K562 (cell line): Measurements from ENCODE around the gene POP5. TPM values are rescaled to one million over a fixed set of nuclear protein-coding genes. Genes with fewer than 3 reads are reported as not detected.

Experiments used
- ATF3 ChIP-seq, 2 experiments: fragments of 450-650 bp in 1 of 2; sonication (generic) in 1 of 2; formaldehyde crosslinking in 1 of 2; IDR thresholded peaks in 1 of 2; conservative IDR thresholded peaks in 1 of 2; 2 replicates each; pipeline versions ENCODE4 v1.6.1 to v1.8.1; 2016 to 2023; ENCODE audit warnings: mild to moderate bottlenecking in 2 of 2, moderate library complexity in 2 of 2, inconsistent platforms in 1 of 2, missing genetic modification reagents in 1 of 2
- CCAR2 ChIP-seq: fragments of 200-400 bp; formaldehyde crosslinking; IDR thresholded peaks from 2 replicates; pipeline ENCODE4 v1.6.1; 2017; ENCODE audit warnings: mild to moderate bottlenecking, low read depth, low read length
- CCNT2 ChIP-seq: IDR thresholded peaks from 2 replicates; pipeline ENCODE4 v1.6.1; 2011; ENCODE audit warnings: borderline replicate concordance, low read depth, mild to moderate bottlenecking, moderate library complexity, mixed read lengths, low read length; ENCODE audit not compliant: insufficient read length; ENCODE audit errors: extremely low read depth
- CTCFL ChIP-seq: IDR thresholded peaks from 2 replicates; pipeline ENCODE4 v1.6.1; 2011; ENCODE audit warnings: borderline replicate concordance, low read depth, mild to moderate bottlenecking, moderate library complexity, low read length; ENCODE audit not compliant: insufficient read depth, poor library complexity, severe bottlenecking
- HDAC1 ChIP-seq, 2 experiments: fragments of 450-650 bp; IDR thresholded peaks; 2 replicates each; pipeline ENCODE4 v1.6.1; 2016 to 2017; ENCODE audit warnings: inconsistent platforms in 1 of 2, mild to moderate bottlenecking in 1 of 2, moderate library complexity in 1 of 2
- HDAC8 ChIP-seq: fragments of 450-650 bp; IDR thresholded peaks from 2 replicates; pipeline ENCODE4 v1.6.1; 2016; ENCODE audit warnings: mild to moderate bottlenecking, missing genetic modification characterization, moderate library complexity, missing compliant biosample characterization
- HOMEZ ChIP-seq: fragments of 250-450 bp; sonication (Bioruptor Pico); IDR thresholded peaks from 2 replicates; pipeline ENCODE4 v1.4.0; 2020; ENCODE audit warnings: mild to moderate bottlenecking, moderate library complexity
- KLF16 ChIP-seq: IDR thresholded peaks from 2 replicates; pipeline ENCODE4 v1.6.1; 2016; ENCODE audit warnings: antibody characterized with exemption
- SIN3B ChIP-seq: fragments of 450-650 bp; IDR thresholded peaks from 2 replicates; pipeline ENCODE4 v1.6.1; 2017; ENCODE audit warnings: low read depth, mild to moderate bottlenecking, moderate library complexity
- SMAD4 ChIP-seq: fragments of 250-450 bp; sonication (Bioruptor Pico); conservative IDR thresholded peaks from 2 replicates; pipeline ENCODE4 v1.8.0; 2021; ENCODE audit warnings: inconsistent platforms, mild to moderate bottlenecking, moderate library complexity
- SMARCA5 ChIP-seq: fragments of 450-650 bp; IDR thresholded peaks from 2 replicates; pipeline ENCODE4 v1.6.1; 2016
- SMARCE1 ChIP-seq: fragments of 450-650 bp; IDR thresholded peaks from 2 replicates; pipeline ENCODE4 v1.7.1; 2016; ENCODE audit warnings: mild to moderate bottlenecking
- STAG1 ChIP-seq: sonication (generic); formaldehyde crosslinking; IDR thresholded peaks from 2 replicates; pipeline ENCODE4 v1.5.0; 2020; ENCODE audit warnings: missing genetic modification reagents, borderline replicate concordance
- WHSC1 ChIP-seq: IDR thresholded peaks from one replicate; pipeline ENCODE4 v1.6.1; 2012; ENCODE audit warnings: low read length, control low read depth, inconsistent platforms
- ZBTB26 ChIP-seq: fragments of 450-650 bp; formaldehyde crosslinking; IDR thresholded peaks from 2 replicates; pipeline ENCODE4 v1.4.0; 2022; ENCODE audit warnings: missing genetic modification characterization
- ZFX ChIP-seq: sonication (generic); formaldehyde crosslinking; IDR thresholded peaks from 2 replicates; pipeline ENCODE4 v1.8.0; 2022; ENCODE audit warnings: mild to moderate bottlenecking, missing genetic modification reagents, moderate library complexity
- ZNF518B ChIP-seq: fragments of 250-450 bp; sonication (Bioruptor Pico); IDR thresholded peaks from 2 replicates; pipeline ENCODE4 v1.5.0; 2021; ENCODE audit warnings: mild to moderate bottlenecking, moderate library complexity
- ZNF764 ChIP-seq: fragments of 250-450 bp; sonication (Bioruptor Pico); IDR thresholded peaks from 2 replicates; pipeline ENCODE4 v1.4.0; 2020; ENCODE audit warnings: low read depth, mild to moderate bottlenecking, moderate library complexity
- polyA plus RNA-seq, 8 experiments: library from polyadenylated mRNA; depleted of rRNA in 4 of 8; stranded (reverse) in 5 of 8; unstranded in 3 of 8; fragments of >200 nt; fragmentation: Nextera tagmentation in 2 of 8; fragmentation: Illumina TruSeq in 1 of 8; extraction: Ambion mirVana in 2 of 8; extraction: Trizol in 1 of 8; gene quantifications; 2 replicates each; pipeline versions ENCODE4 v1.2.1 to v1.2.3, GENCODE V29; 2011 to 2014; ENCODE audit warnings: inconsistent platforms in 1 of 8, missing spikeins in 1 of 8
- total RNA-seq, 7 experiments: library from RNA; depleted of rRNA in 6 of 7; stranded (reverse); fragments of >200 nt in 6 of 7; fragmentation: Illumina TruSeq in 2 of 7; extraction: Trizol in 2 of 7; gene quantifications; 2 replicates each; pipeline versions ENCODE4 v1.2.1 to v1.2.3, GENCODE V29; 2011 to 2021; ENCODE audit warnings: low replicate concordance in 1 of 7

Gene POP5
- total and polyA plus RNA-seq, 9 of the 15 experiments (the other 6 are each of a cell fraction or from before 2014, with no cell fraction given): 57.5 to 253 (median 73.8) TPM

GRCh38 chr12:120583478-120584030, 2.4 kb upstream of the POP5 start (continued):
- TF ChIP-seq ZFX (CRISPR knock-in tag) (no peak), KLF16 (no peak; the same call in 1 of the 2 replicates), HDAC1 (IDR thresholded peaks at IDR 0.05) (0 out of 4 replicates have a peak, but pooled peaks of 1 of the 2 experiments have one; percentile 12), SMAD4 (CRISPR knock-in tag) (0 out of 2 replicates have a peak, but pooled peaks have one; percentile 53), CCNT2 (no peak), ZNF764 (CRISPR knock-in tag) (no peak), SMARCA5 (peak; percentile 90), SMARCE1 (no peak), HOMEZ (CRISPR knock-in tag) (no peak), CTCFL (peak; percentile 30), ZNF518B (CRISPR knock-in tag) (no peak), ATF3 (IDR thresholded peaks at IDR 0.05) (no peak), ATF3 (CRISPR knock-in tag; conservative IDR thresholded peaks at IDR 0.05) (no peak), ZBTB26 (CRISPR knock-in tag) (no peak), HDAC8 (tag) (no peak), CCAR2 (no peak), STAG1 (peak; percentile 74; the same call in 1 of the 2 replicates), SIN3B (peak; percentile 34; the same call in 1 of the 2 replicates), WHSC1 (no peak)
